Pancreas (tissue), 10 donors: ENCODE data around the gene PPFIBP2. TPM values are rescaled to one million over a fixed set of nuclear protein-coding genes. Genes with fewer than 3 reads are reported as not detected.

Source experiments
- ATAC-seq, 4 donors: fragments of 200-7000 bp; cut with Tn5 transposase; one replicate each; pipeline versions ENCODE4 v1.8.0 to v1.9.1; 2020; ENCODE audit warnings: mild to moderate bottlenecking in 4 of 4, moderate library complexity in 4 of 4
- DNase-seq, 6 donors: peaks; one replicate each; pipeline ENCODE4 v3.0.0-alpha.2; 2020
- FAIRE-seq: peaks from 2 replicates; lab custom pipeline; 2012; peaks lifted over from hg19 to GRCh38; lab: Jason Lieb, UNC
- H3K27ac ChIP-seq, 4 donors: fragments of 200-600 bp; sonication (generic); 1 replicate in 3 of 4; 2 replicates in 1 of 4; pipeline versions ENCODE4 v1.5.0 to v1.8.0; 2020
- H3K27me3 ChIP-seq, 4 donors: fragments of 200-600 bp; one replicate each; pipeline ENCODE4 v1.8.0; 2021
- H3K36me3 ChIP-seq, 3 donors: fragments of 200-600 bp; sonication (generic) in 1 of 3; one replicate each; pipeline versions ENCODE4 v1.5.0 to v1.8.0; 2020 to 2021
- H3K4me1 ChIP-seq, 3 donors: fragments of 200-600 bp; one replicate each; pipeline ENCODE4 v1.8.0; 2021
- H3K4me3 ChIP-seq, 4 donors: fragments of 200-600 bp; sonication (generic) in 2 of 4; one replicate each; pipeline versions ENCODE4 v1.5.0 to v1.8.0; 2020 to 2021
- H3K9me3 ChIP-seq, 4 donors: fragments of 200-600 bp; one replicate each; pipeline ENCODE4 v1.8.0; 2021
- whole genome bisulfite sequencing, 2 donors: extraction: QIAGEN DNeasy Blood & Tissue Kit; methylation state at CpG; one replicate each; pipeline ENCODE4 v1.1.7; 2013; 5-methylcytosine and 5-hydroxymethylcytosine counted together
- intact Hi-C, 3 donors: fragments of 100-400 bp; cut with DNase I; formaldehyde crosslinking; loops; one replicate each; pipeline versions ENCODE4 v1.11.1 to v1.14.2; 2022
- polyA plus RNA-seq, 2 donors: library from polyadenylated mRNA; stranded (reverse); fragments of 200-250 nt; gene quantifications; one replicate each; pipeline ENCODE4 v1.2.3, GENCODE V29; 2013
- total RNA-seq, 6 donors: library from RNA; stranded (reverse); fragmentation: NEBNext Ultra II Directional in 4 of 6; extraction: Animal tissue kit (Norgen Biotek cat#: 25700) in 4 of 6; gene quantifications; one replicate each; pipeline versions ENCODE4 v1.2.1 to v1.2.4, GENCODE V29; 2021 to 2023
- TF ChIP-seq, protein P1 (sequence below), 4 donors: fragments of 200-600 bp; sonication (generic) in 3 of 4; IDR thresholded peaks; one replicate each; pipeline versions ENCODE4 v1.5.0 to v1.8.0; 2021; ENCODE audit warnings: antibody characterized with exemption in 4 of 4
- donor health status: healthy with polysubstance abuse.
- donor health status: DM: no; HTN: no; CAD: no; lungs with moderate emphysema.
- donor health status: DM: no; HTN: no; CAD: no.
- donor health status: control.
- donor health status: control.
- donor health status: Bipolar disorder and iron deficiency.
- donor health status: DM: yes; HTN: yes; CAD: no.
- donor health status: DM: no; HTN: no; CAD: no.
- donor health status: DM: no; HTN: no; CAD: no.
- donor health status: DM: yes; HTN: yes; CAD: no.

The PPFIBP2 gene
- total and polyA plus RNA-seq, 8 donors: 8.0 to 24.7 (median 11.4) TPM

DNA sequence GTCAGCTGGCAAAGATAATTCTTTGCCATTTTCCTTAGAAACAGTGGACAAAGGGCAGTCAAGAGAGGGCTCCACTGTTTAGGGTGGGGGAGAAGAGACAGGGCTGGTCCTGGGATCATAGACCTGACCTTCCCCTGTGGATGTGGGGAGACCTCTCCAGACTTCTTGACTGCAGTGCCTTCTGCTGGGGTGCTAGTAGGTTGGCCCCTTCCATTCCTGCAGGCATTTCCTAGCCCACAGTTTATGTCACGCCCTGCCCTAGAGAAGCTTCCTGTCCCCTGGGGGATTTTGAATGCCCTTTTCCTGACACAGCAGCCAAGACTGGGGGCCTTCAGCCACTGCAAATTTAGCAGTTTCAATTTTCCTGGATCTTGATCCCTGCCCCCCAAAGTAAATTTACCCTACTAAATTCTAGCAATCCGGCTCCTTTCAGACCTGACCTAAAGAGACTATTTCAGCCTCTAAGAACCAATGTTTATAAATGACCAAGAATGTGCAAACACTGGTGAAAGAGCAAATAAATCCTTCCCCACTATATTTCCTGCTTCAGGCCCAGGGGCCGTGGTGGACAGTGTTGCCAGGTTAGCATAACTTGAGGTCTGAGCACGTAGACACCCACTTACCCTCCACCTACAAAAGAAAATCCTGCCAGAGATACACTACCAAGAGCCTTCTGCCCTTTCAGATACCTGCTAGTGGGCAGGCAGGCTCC lies 58.4 kb downstream of the PPFIBP2 start:
- ATAC-seq (peak; percentile 29 to 53 (median 40)), FAIRE-seq (no peak), DNase-seq (no peak)
- WGBS, 2 donors: 39 to 50% methylated on average over 4 of the region's 4 CpGs
- H3K27me3 ChIP-seq: no peaks in the 10 kb centered on the region
- H3K4me3 ChIP-seq: no peak overlapping the region
- TF ChIP-seq, protein P1, sequence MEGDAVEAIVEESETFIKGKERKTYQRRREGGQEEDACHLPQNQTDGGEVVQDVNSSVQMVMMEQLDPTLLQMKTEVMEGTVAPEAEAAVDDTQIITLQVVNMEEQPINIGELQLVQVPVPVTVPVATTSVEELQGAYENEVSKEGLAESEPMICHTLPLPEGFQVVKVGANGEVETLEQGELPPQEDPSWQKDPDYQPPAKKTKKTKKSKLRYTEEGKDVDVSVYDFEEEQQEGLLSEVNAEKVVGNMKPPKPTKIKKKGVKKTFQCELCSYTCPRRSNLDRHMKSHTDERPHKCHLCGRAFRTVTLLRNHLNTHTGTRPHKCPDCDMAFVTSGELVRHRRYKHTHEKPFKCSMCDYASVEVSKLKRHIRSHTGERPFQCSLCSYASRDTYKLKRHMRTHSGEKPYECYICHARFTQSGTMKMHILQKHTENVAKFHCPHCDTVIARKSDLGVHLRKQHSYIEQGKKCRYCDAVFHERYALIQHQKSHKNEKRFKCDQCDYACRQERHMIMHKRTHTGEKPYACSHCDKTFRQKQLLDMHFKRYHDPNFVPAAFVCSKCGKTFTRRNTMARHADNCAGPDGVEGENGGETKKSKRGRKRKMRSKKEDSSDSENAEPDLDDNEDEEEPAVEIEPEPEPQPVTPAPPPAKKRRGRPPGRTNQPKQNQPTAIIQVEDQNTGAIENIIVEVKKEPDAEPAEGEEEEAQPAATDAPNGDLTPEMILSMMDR (IDR thresholded peaks at IDR 0.05): no peak
- H3K27ac ChIP-seq: peak overlapping the region in 2 of 4 donors; percentile 46 to 60
- intact Hi-C loops: loop anchor here in 1 of 3 donors (5.0 kb wide), 1 partner anchor 85 kb away; no protein-coding TSS in a partner anchor
- no peaks in the 10 kb centered on the region for H3K36me3 ChIP-seq
- no peaks in the 10 kb centered on the region for H3K9me3 ChIP-seq
- H3K4me1 ChIP-seq: peaks cover 9 to 21% (median 15%) of the 10 kb centered on the region in 3 donors

DNA sequence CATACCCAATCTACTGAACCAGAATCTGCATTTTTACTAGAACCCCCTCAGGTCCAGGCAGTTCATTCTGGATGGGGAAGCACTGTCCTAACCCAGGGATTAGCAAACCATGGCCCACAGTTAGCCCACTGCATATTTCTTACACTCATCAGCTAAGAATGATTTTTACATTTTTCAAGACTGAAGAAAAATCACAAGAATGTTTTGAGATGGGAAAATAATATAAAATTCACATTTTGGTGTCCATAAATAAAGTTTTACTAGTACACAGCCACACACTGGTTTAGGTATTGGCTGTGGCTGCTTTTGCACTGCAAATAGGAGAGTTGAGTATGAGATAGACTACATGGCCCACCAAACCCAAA lies 59.4 kb downstream of the PPFIBP2 start:
- H3K9me3 ChIP-seq: no peaks in the 10 kb centered on the region
- TF ChIP-seq, protein P1 (IDR thresholded peaks at IDR 0.05): no peak
- ATAC-seq: no peak
- no peaks in the 10 kb centered on the region for H3K36me3 ChIP-seq
- no peak for FAIRE-seq
- no peak for DNase-seq
- H3K4me1 ChIP-seq: peaks cover 9 to 21% (median 15%) of the 10 kb centered on the region in 3 donors
- intact Hi-C loops: loop anchor here in 1 of 3 donors (5.0 kb wide), 1 partner anchor 84 kb away; no protein-coding TSS in a partner anchor
- H3K27ac ChIP-seq: no peak overlapping the region
- no peaks in the 10 kb centered on the region for H3K27me3 ChIP-seq
- no peak overlapping the region for H3K4me3 ChIP-seq

DNA sequence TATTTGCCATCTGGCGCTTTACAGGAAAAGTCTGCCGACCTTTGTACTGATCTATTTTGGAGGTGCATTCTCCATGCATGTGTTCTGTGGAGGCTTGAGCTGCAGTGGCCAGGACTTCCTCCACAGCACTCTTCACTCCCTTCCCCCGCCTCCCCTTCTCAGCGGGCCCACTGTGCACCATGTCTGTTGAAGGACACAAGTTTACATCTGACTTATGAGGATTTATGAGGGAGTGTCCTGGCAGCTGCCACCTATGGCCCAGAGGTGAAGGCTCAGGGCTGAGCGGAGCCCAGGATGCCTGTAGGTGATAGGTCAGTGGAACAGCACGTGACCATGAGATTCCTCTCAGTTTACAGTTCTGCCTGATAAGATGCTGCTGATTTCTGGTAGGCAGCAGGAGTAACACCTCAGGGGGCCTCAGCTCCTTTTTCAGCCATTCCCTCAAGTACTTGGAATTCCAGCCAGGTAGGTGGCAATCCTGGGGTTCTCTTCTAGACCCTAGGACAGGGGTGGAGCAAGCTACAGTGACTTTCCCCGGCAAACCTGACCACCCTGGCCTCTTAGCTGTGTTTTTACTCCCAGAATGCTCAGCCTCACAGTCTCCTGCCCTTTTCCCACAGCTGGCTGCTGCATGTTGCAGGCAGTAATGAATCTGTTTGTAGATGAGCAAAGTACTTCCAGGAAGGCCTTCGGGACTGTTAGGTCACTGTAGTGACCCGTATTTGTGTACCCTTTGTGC lies 59.9 kb downstream of the PPFIBP2 start:
- Histone ChIP-seq H3K36me3 (no peaks in the 10 kb centered on the region), H3K9me3 (no peaks in the 10 kb centered on the region), H3K27ac (no peak overlapping the region), H3K27me3 (no peaks in the 10 kb centered on the region), H3K4me1 (peaks cover 9 to 21% (median 15%) of the 10 kb centered on the region in 3 donors), H3K4me3 (no peak overlapping the region)
- no peak for DNase-seq
- ATAC-seq: peak in 1 of 4 donors; percentile 8
- no peak for FAIRE-seq
- TF ChIP-seq, protein P1 (IDR thresholded peaks at IDR 0.05): no peak
- WGBS, 2 donors: 62 to 66% methylated on average over 9 of the region's 9 CpGs
- intact Hi-C loops: loop anchor here in 1 of 3 donors (5.0 kb wide), 1 partner anchor 84 kb away; no protein-coding TSS in a partner anchor

DNA sequence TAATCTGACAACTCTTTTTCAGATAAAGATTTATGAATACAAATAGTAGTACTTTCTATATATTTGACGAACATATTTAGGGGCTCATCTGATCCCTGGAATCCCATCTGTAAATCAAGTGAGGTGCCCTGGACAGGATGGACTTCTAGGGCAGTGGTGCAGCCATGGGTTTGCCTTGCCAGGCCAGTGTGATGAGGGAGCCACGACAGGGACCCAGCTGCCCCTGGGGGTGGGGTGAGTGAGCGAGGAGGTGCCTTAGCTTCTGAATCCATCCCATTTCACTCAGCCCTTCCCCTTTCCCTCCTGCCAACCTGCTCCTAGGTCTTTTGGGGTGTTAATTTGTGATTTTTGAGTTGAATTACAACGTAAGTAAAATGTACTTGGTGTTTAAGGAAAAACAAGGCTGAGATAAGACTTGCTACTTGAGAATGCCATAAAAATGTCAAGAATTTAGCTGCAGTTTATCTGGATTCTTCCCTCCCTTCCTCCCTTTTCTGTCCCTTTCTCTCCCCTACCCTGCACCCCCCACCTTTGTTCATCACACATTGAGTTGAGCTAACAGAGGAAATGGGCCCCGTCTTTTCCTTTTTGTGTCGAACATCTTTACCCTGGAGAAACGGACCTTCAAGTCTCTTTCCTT lies 60.8 kb downstream of the PPFIBP2 start:
- peaks cover 9 to 21% (median 15%) of the 10 kb centered on the region in 3 donors for H3K4me1 ChIP-seq

More for the DNA sequence above, 60.8 kb downstream of the PPFIBP2 start:
- ATAC-seq (no peak), FAIRE-seq (no peak), DNase-seq (no peak)
- Histone ChIP-seq H3K36me3 (no peaks in the 10 kb centered on the region), H3K4me3 (no peak overlapping the region), H3K27me3 (no peaks in the 10 kb centered on the region), H3K9me3 (no peaks in the 10 kb centered on the region), H3K27ac (no peak overlapping the region)
- WGBS, 2 donors: 77 to 92% methylated on average over 7 of the region's 7 CpGs
- TF ChIP-seq, protein P1 (IDR thresholded peaks at IDR 0.05): no peak
- intact Hi-C loops: loop anchor here in 1 of 3 donors (5.0 kb wide), 1 partner anchor 83 kb away; no protein-coding TSS in a partner anchor
